ENCODE data around the gene SETD1A.

The SETD1A gene

DNA sequence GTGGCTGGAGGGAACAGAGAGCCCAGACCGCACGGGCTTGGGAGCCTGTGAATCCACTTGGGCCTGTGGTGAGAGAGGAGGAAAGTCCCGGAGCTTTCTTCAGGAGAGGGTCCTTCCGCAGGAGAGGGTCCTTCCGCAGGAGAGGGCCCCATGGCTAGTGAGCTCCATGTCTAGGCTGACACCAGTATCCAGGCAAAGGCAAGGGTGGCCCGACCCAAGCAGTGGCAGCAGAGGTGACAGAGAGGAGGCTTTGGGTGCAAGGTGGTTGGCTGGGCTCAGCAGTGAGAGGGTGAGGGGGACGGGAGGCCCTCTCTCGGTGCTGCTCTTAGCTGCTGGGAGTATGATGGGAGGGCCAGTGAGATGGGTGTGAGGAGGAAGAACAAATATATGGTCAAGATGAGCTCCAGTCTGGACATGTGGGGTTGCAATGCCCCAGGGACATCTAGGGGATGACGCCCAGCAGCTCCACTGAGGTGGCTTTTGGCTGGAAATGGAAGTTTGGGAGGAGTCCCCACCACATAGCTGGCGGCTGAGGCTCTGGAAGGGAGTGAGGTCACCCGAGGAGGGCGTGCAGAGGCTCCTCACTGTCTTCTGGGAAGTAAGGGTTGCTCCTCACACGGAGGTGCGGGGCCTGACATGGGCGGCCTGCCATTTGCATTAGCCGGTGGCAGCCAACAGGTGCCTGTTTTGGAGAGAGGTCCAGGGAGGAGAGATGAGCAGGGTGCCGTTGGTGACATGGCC, 25.2 kb downstream of the SETD1A start:
- peak; percentile 52 for DNase-seq (ENCODE audit: low read depth)

DNA sequence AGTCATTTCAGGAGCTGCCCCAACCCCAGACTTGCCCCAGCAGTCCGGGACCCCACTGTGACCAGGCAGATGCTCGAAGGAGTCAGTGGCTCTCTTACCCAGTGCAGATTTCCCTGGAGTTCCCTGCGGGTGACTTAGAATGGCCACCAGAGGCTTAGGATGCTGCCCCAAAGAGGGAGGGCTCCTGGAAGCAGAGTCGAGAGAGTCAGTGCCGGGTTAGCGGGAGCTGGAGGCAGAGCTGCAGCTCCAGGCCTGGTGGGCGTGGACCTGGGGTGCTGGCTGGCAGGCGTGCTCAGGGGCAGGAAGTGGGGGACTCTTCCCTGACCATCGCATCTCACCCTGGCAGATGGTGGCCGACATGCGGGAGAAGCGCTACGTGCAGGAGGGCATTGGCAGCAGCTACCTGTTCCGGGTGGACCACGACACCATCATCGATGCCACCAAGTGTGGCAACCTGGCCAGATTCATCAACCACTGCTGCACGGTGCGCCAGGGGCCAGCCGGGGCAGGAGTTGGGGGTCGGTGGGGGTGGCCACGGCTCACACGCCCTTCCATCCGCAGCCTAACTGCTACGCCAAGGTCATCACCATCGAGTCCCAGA, 25.8 kb downstream of the SETD1A start:
- no peak for DNase-seq (ENCODE audit: low read depth)

GRCh38 chr16:30983898-30984610, 26.5 kb downstream of the SETD1A start:
- no peak for DNase-seq (ENCODE audit: low read depth)

DNA sequence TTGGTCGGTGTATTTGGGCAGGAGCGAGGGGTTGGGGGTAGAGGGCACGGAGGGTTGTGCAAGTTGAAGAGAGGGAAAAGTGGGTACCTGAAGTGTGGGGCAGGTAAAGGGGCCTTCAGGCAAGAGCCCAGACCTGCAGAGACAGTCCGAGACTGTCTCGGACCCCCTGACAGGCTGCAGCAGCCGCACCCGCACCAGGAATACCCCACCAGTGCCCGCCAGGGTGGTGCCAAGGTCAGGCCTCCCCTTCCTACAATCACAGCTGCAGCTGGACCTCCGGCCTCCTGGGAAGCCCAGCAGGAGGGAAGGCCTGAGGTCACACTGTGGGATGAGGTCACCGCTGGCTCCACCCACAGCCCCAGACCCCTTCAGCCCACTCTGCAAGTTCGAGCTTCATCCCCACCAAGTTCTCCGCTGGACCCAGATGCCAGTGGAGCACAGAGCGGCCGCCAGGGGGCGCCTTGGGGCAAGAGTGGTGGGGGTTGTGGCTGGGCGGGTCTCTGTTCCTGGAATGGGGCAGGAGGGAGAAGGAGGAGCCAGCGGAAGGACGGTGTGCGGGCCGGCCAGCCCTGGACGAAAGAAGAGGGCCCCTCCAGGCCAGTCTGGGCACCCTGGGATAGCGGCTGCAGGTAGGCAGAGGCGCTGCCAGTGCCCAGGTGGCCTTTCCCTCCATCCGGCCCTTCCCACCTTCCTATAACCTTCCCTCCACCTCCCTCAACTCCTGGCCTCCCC, 27.3 kb downstream of the SETD1A start, which contains the start of gene HSD3B7:
TSS of gene HSD3B7 (plus strand) at position 539 of the 732 bp plus-strand sequence. CDS start 452 bp downstream, outside the sequence.
- no peak for DNase-seq (ENCODE audit: low read depth)

DNA sequence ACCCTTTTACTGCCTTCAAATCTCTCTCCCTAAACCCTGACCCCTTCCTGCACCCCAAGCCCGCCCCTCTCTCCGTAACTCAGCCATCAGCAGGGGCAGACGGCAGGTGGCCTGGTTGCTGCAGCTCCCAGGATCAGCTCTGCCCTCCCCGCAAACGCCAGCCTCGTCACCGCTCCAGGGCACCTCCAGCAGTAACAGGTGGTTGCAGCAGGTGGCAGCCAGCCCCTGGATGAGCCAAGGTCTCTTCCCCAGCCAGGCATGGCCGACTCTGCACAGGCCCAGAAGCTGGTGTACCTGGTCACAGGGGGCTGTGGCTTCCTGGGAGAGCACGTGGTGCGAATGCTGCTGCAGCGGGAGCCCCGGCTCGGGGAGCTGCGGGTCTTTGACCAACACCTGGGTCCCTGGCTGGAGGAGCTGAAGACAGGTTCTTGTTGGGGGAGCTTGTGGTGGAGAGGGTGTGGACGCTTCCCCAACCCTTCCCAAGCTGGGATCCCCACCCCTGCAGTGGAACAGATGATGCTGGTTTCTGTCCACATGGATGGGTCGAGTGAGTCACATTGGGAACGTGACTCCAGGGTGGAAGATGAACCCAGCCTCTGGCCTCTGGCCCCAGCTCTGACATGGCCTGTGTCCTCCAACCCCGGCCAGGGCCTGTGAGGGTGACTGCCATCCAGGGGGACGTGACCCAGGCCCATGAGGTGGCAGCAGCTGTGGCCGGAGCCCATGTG, 28.0 kb downstream of the SETD1A start:
- no peak for DNase-seq (ENCODE audit: low read depth)

- DNase-seq (ENCODE audit: low read depth): no peak
Observed at GRCh38 chr16:30986129-30986991, 28.8 kb downstream of the SETD1A start.

DNA sequence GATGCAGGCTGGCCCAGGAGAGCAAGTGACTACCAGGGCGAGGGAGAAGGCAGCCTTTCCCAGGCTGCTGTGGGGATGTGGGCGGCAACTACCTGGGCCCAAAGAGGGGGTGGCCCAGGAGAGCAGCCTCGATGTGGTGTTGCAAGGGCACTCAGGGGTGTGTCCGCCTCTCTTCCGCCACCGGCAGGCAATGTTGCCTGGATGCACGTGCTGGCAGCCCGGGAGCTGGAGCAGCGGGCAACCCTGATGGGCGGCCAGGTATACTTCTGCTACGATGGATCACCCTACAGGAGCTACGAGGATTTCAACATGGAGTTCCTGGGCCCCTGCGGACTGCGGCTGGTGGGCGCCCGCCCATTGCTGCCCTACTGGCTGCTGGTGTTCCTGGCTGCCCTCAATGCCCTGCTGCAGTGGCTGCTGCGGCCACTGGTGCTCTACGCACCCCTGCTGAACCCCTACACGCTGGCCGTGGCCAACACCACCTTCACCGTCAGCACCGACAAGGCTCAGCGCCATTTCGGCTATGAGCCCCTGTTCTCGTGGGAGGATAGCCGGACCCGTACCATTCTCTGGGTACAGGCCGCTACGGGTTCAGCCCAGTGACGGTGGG, 30.1 kb downstream of the SETD1A start:
- no peak for DNase-seq (ENCODE audit: low read depth)

DNA sequence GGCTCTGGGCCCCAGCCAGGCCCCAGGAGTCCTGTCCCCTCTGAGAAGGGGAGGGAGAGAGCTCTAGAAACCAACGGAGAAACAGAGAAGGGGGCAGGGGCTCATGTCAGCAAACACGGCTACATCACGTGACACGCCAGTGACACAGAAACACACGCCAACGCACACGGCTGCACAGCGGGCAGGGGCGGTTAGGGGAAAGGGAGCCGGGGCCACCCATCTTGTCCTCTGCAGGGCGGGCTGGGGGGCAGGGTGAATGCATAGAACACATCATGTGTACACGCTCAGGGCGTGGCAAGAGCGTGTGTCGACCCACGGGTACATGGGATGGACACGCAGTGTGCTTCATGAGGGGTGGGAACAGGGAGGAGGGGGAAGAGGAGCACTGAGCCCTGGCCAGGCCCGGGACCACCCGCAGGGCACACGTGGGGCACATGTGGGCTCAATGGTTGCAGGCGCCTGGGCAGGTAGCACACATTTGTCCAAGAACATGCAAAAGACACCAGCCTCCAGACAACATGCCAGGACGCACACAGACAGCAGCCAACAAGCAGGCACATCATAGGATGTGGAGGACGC, 32.0 kb downstream of the SETD1A start:
- no peak for DNase-seq (ENCODE audit: low read depth)

DNA sequence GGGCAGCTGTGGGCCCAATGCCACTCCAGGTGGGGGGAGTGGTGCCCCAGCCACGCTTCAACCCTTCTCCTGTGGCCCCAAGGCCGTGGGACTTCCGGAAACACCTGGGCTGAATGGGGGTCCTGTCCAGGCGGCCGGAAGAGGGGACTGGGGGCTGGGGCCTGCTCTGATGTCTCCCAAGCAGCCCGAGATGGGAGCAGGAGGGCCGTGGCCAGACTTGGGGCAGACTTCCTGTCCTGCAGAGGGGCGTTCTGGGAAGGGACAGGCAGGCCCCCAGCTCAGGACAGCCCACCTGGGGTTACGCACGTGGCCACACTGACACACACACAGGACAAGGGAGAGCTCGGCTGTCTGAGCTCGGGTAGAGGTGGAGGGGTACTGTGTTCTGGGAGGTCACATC, 32.6 kb downstream of the SETD1A start:
- DNase-seq (ENCODE audit: low read depth): no peak

DNA sequence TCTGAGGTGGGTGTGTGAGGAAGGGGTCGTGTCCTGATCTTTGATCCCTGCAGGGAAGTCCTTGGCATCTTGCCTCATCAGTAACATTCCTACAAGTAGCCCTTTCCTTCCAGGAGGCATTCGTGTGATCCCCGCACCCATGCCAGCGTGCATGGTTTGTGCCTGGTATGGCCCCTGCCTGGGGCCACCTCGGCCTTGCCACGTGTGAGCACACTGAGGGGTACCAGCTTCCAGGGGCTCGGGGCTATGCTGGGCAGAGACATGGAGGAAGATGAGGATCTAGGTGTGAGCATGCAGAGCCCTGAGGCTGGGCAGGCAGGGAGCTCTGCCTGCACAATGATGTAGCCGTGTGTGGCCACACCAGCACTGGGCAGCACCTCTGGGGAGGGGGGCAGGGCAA, 33.5 kb downstream of the SETD1A start:
- DNase-seq (ENCODE audit: low read depth): no peak

DNA sequence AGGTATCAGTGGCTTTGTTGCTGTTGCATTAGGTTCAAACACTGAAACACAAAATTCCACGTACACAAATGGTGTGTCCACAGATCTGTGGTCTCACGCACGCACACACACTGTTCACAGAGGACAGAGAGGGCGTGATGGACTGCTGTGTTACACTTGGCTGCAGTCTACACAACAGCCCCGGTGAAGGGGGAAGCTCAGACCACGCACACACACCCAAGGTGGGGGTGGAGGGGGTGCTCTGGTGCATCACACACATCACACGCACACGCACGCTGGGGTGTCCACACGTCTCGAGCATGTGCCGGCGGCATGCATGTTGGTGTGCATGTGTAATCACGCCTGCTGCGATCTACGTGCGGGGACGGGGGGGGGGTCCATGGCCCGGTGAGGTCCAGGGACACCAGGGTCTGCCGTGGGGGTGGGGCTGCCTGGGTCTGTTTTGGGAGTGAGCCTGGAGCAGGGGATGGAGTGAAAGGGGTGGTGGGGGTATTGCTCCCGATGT, 34.8 kb downstream of the SETD1A start:
- no peak for DNase-seq (ENCODE audit: low read depth)

GRCh38 chr16:30992931-30993816, 35.6 kb downstream of the SETD1A start:
- DNase-seq (ENCODE audit: low read depth): no peak

DNA sequence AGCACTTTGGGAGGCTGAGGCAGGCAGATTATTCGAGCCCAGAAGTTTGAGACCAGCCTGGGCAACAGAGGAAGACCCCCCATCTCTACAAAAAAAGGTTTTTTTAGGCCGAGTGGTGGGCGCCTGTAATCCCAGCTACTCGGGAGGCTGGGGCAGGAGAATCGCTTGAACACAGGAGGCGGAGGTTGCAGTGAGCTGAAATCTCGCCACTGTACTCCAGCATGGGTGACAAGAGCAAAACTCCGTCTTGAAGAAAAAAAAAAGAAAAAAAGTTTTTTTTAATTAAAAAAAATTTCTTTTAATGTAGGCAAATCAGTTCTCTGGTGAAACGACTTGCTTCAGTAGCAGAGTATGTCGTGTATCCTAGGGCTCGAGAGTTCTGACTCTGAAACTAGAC, 38.4 kb downstream of the SETD1A start:
- DNase-seq (ENCODE audit: low read depth): no peak

- no peak for DNase-seq (ENCODE audit: low read depth)
Observed at GRCh38 chr16:30996324-30996984, 38.9 kb downstream of the SETD1A start.

GRCh38 chr16:30996985-30997724, 39.6 kb downstream of the SETD1A start:
- no peak for DNase-seq (ENCODE audit: low read depth)

- DNase-seq (ENCODE audit: low read depth): peak; percentile 55
Observed at GRCh38 chr16:30997725-30998711, 40.5 kb downstream of the SETD1A start.

Measured in GM04503 (cell line).